VCaP (cell line): ENCODE results near the gene TMCO4.

Source experiments
- H3K27ac ChIP-seq: fragments of 450-650 bp; 2 replicates; pipeline ENCODE4 v1.5.1; 2017
- CTCF ChIP-seq: fragments of 450-650 bp; conservative IDR thresholded peaks from 2 replicates; pipeline ENCODE4 v1.5.1; 2017; ENCODE audit warnings: mild to moderate bottlenecking, moderate library complexity

The TMCO4 gene

GRCh38 chr1:19743180-19743579, 56.5 kb downstream of the TMCO4 start:
- TF ChIP-seq CTCF, result no peak
- no peak overlapping the region for H3K27ac ChIP-seq

GRCh38 chr1:19739628-19740027, 60.1 kb downstream of the TMCO4 start:
- TF ChIP-seq CTCF, result no peak

DNA sequence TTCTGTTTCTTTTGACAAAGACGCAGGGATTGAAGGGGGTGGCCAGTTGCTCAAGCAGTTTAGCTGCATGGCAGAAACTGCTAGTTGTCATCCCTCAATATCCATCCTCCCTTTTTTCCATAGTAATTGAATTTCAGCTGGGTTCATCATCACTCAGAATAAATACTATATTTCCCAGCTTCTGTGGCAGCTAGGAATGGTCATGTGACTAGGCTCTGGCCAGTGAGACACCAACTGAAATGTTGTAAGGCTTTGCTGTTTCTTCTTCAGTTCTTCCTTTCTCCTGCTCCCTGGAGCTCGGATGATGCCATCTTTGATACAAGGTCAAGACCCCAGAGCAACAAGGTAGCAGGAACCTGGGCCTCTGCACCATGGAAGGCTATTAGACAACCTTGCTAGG, 61.0 kb downstream of the TMCO4 start:
- peak overlapping the region; percentile 48 for H3K27ac ChIP-seq
- no peak for TF ChIP-seq CTCF

More at GRCh38 chr1:19739628-19740027, 60.1 kb downstream of the TMCO4 start:
- H3K27ac ChIP-seq, result no peak overlapping the region

GRCh38 chr1:19738076-19738475, 61.6 kb downstream of the TMCO4 start:
- peak overlapping the region; percentile 48 for H3K27ac ChIP-seq
- TF ChIP-seq CTCF, result no peak

DNA sequence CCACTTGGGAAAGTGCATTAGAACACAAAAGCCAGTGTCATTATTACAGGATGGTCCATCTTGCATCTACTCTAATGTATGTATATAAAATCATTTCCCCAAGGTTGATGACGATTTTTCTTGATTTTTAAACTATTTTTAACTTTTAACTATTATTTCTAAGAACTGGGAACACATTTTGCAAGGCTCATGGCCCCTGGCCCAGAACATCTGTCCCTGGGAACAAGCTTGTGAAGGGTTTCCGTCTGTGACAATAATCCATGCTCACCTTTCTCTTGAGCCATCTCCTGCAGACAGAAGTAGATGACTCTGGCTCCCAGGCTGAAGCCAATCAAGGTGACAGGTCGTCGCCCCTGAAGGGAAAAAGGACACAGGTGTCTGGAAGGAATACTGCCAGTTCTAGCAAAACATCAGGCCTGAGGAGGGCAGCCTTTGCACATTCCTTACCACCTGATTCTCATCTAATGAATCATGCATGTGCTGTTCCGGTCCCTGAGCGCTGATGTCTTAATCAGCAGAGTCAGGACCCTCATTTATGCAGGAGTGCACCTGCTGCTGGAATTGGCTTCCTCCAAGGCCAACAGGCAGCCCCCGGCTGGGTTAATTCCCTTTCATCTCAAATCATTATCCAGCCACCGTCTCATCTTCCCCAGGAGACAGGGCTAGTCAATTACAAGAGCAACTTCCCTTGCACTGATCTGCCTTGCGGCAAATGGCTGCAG, 62.5 kb downstream of the TMCO4 start:
- TF ChIP-seq CTCF, result no peak
- H3K27ac ChIP-seq, result peak overlapping the region; percentile 48

DNA sequence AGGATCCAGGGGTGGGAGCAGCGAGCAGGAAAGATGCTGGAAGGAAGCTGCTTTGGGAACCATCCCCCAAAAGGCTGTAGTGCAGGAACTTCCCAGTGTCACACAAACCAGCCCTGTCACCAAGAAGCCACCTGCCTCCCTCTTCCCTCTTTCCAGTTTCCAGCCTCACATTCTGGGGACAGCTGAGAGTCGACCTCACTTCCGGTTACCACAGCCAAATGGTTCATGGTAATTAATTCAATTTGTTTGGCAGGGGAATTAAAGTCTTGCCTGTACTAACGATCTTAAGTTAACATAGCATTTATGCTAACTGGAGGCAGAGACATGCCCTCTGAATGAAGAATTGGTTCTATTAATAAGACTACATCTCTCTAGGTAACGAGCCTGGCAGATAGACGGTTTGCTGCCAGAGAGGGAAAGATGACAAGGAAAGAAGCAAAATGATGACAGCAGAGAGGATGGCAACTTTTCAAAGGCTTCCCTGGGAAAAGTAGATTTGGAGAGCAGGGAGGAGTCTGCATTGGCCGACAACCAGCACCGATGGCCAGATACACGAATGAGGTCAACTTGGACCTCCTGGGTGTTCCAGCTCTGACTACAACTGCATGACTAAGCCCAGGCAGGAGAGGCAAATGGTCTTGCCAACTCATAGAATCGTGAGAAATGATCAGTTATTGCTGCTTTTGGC, 64.1 kb downstream of the TMCO4 start:
- H3K27ac ChIP-seq, result no peak overlapping the region
- no peak for TF ChIP-seq CTCF

DNA sequence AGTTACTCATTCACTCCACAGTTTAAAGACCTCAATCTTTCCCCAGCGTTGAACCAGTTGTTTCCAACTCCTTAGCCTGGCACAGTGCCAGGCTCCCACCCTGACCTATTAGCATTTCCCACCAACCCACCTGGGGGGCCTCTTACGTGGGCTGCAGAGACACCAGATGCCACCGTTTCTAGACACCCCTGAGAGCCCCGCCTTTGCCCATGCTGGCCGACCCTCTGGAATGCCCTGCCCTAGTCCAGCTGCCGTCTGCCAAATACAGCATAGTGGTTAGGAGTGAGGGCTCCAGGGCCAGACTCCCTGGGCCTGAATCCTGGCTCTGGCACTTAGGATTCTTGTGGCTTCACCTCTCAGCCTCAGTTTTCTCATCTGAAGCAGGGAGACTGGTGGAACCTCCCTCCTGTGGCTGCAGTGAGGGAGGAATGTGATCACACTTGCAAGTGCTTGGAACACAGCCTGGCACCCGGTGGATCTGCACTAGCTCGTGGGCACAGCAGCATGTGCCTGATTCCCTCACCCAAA, 65.2 kb downstream of the TMCO4 start:
- H3K27ac ChIP-seq, result no peak overlapping the region
- TF ChIP-seq CTCF, result no peak
